OCI-LY1 (cell line): ENCODE data around the gene METTL27.

Experiments
- H2AFZ ChIP-seq: fragments of 200-600 bp; sonication (generic), shearing (Covaris generic); 2 replicates; pipeline ENCODE4 v1.6.0; 2014; ENCODE audit warnings: antibody characterized with exemption, mild to moderate bottlenecking, low read length
- H3F3A ChIP-seq: fragments of 200-600 bp; sonication (generic), shearing (Covaris generic); 2 replicates; pipeline ENCODE4 v1.6.0; 2014; ENCODE audit warnings: mild to moderate bottlenecking, antibody characterized with exemption, low read length, moderate library complexity; ENCODE audit not compliant: insufficient read depth
- H3K27ac ChIP-seq: fragments of 200-600 bp; sonication (generic); 2 replicates; pipeline ENCODE4 v1.5.1; 2014; ENCODE audit warnings: low read length, mixed run types, mild to moderate bottlenecking, low read depth; ENCODE audit not compliant: poor library complexity, severe bottlenecking
- H3K27me3 ChIP-seq: fragments of 200-600 bp; sonication (generic); 2 replicates; pipeline ENCODE4 v1.6.0; 2014; ENCODE audit warnings: antibody characterized with exemption, mild to moderate bottlenecking, low read length, moderate library complexity; ENCODE audit not compliant: insufficient read depth
- H3K36me3 ChIP-seq: fragments of 200-600 bp; sonication (generic); 2 replicates; pipeline ENCODE4 v1.6.1; 2014; ENCODE audit warnings: mild to moderate bottlenecking, antibody characterized with exemption, low read length, moderate library complexity, mixed read lengths; ENCODE audit not compliant: insufficient read depth
- H3K4me1 ChIP-seq: fragments of 200-600 bp; sonication (generic); 2 replicates; pipeline ENCODE4 v1.5.1; 2014; ENCODE audit warnings: mild to moderate bottlenecking, low read length, moderate library complexity; ENCODE audit not compliant: insufficient read depth, severe bottlenecking
- H3K4me2 ChIP-seq: fragments of 200-600 bp; sonication (generic), shearing (Covaris generic); 2 replicates; pipeline ENCODE4 v1.6.1; 2014; ENCODE audit warnings: low read length
- H3K4me3 ChIP-seq: fragments of 200-600 bp; sonication (generic); 2 replicates; pipeline ENCODE4 v1.5.1; 2014; ENCODE audit warnings: low read length, low read depth, mild to moderate bottlenecking, mixed read lengths; ENCODE audit not compliant: poor library complexity, severe bottlenecking
- H3K79me2 ChIP-seq: fragments of 200-600 bp; shearing (Covaris generic); 2 replicates; pipeline ENCODE4 v1.6.1; 2016; ENCODE audit warnings: mixed run types, low read length, mixed read lengths; ENCODE audit not compliant: insufficient read depth
- H3K9ac ChIP-seq: fragments of 200-600 bp; sonication (generic), shearing (Covaris generic); 2 replicates; pipeline ENCODE4 v1.6.1; 2014; ENCODE audit warnings: mild to moderate bottlenecking, low read length, mixed read lengths
- H3K9me2 ChIP-seq: fragments of 200-600 bp; sonication (generic), shearing (Covaris generic); 2 replicates; pipeline ENCODE4 v1.6.1; 2014; ENCODE audit warnings: low read depth, mild to moderate bottlenecking, low read length, mixed read lengths
- H3K9me3 ChIP-seq: fragments of 200-600 bp; shearing (Covaris generic); 2 replicates; pipeline ENCODE4 v1.6.1; 2014; ENCODE audit warnings: low read length, mixed read lengths
- H4K20me1 ChIP-seq: fragments of 200-600 bp; sonication (generic), shearing (Covaris generic); 2 replicates; pipeline ENCODE4 v1.6.0; 2016; ENCODE audit warnings: mild to moderate bottlenecking, low read length; ENCODE audit not compliant: insufficient read depth
- CTCF ChIP-seq: fragments of 200-600 bp; sonication (generic), shearing (Covaris generic); IDR thresholded peaks from 2 replicates; pipeline ENCODE4 v1.5.1; 2017; ENCODE audit warnings: mild to moderate bottlenecking, antibody characterized with exemption, low read length, moderate library complexity, mixed read lengths
- EZH2 ChIP-seq: fragments of 200-600 bp; sonication (generic), shearing (Covaris generic); IDR thresholded peaks from 2 replicates; pipeline ENCODE4 v1.8.0; 2017; ENCODE audit warnings: borderline replicate concordance, mixed run types, mild to moderate bottlenecking, antibody characterized with exemption, low read length, moderate library complexity, mixed read lengths

The METTL27 gene

GRCh38 chr7:73871163-73872011 lies 29.1 kb upstream of the METTL27 start:
- no peaks in the 10 kb centered on the region for H3F3A ChIP-seq
- H3K4me3 ChIP-seq = no peak overlapping the region
- no peaks in the 10 kb centered on the region for H3K9me2 ChIP-seq
- H3K9ac ChIP-seq = no peak overlapping the region
- H3K27me3 ChIP-seq = peaks cover 7% of the 10 kb centered on the region
- no peak overlapping the region for H3K4me2 ChIP-seq
- no peaks in the 10 kb centered on the region for H3K36me3 ChIP-seq
- no peaks in the 10 kb centered on the region for H3K9me3 ChIP-seq
- H2AFZ ChIP-seq = no peak overlapping the region
- H3K79me2 ChIP-seq = no peaks in the 10 kb centered on the region
- H3K27ac ChIP-seq = no peak overlapping the region
- no peak for TF ChIP-seq CTCF
- no peak for TF ChIP-seq EZH2
- H3K4me1 ChIP-seq = no peaks in the 10 kb centered on the region
- no peaks in the 10 kb centered on the region for H4K20me1 ChIP-seq

GRCh38 chr7:73870041-73870492 lies 27.8 kb upstream of the METTL27 start:
- TF ChIP-seq CTCF = no peak
- no peak for TF ChIP-seq EZH2
- H4K20me1 ChIP-seq = no peaks in the 10 kb centered on the region
- H3K9ac ChIP-seq = no peak overlapping the region
- H2AFZ ChIP-seq = no peak overlapping the region
- no peak overlapping the region for H3K4me3 ChIP-seq
- H3K9me3 ChIP-seq = no peaks in the 10 kb centered on the region
- no peaks in the 10 kb centered on the region for H3K36me3 ChIP-seq
- H3K79me2 ChIP-seq = no peaks in the 10 kb centered on the region
- H3K9me2 ChIP-seq = no peaks in the 10 kb centered on the region
- no peaks in the 10 kb centered on the region for H3F3A ChIP-seq
- H3K27ac ChIP-seq = no peak overlapping the region
- H3K27me3 ChIP-seq = peaks cover 7% of the 10 kb centered on the region; the same call in 1 of the 2 replicates
- no peaks in the 10 kb centered on the region for H3K4me1 ChIP-seq
- H3K4me2 ChIP-seq = no peak overlapping the region

- no peaks in the 10 kb centered on the region for H4K20me1 ChIP-seq
- no peaks in the 10 kb centered on the region for H3K36me3 ChIP-seq
- H3F3A ChIP-seq = no peaks in the 10 kb centered on the region
- H3K27ac ChIP-seq = no peak overlapping the region
- no peaks in the 10 kb centered on the region for H3K4me1 ChIP-seq
- H3K4me3 ChIP-seq = no peak overlapping the region
- H2AFZ ChIP-seq = no peak overlapping the region
- H3K9ac ChIP-seq = no peak overlapping the region
- H3K4me2 ChIP-seq = no peak overlapping the region
- peaks cover 7% of the 10 kb centered on the region; the same call in 1 of the 2 replicates for H3K27me3 ChIP-seq
- H3K79me2 ChIP-seq = no peaks in the 10 kb centered on the region
- TF ChIP-seq CTCF (no peak), EZH2 (no peak)
- H3K9me2 ChIP-seq = no peaks in the 10 kb centered on the region
- no peaks in the 10 kb centered on the region for H3K9me3 ChIP-seq
These were observed 26.9 kb upstream of the METTL27 start for GRCh38 chr7:73869011-73869798.
